Ishikawa (cell line): ENCODE measurements around the gene ENOX1.

ENCODE experiments used
- MAX ChIP-seq: IDR thresholded peaks from 2 replicates; pipeline ENCODE4 v1.6.1; 2012
- NFIC ChIP-seq: IDR thresholded peaks from 2 replicates; pipeline ENCODE4 v1.6.1; 2012
- TAF1 ChIP-seq: IDR thresholded peaks from 2 replicates; pipeline ENCODE4 v1.6.1; 2012; ENCODE audit warnings: low read depth, mild to moderate bottlenecking

GRCh38 chr13:43353631-43354030 lies 433.1 kb downstream of the ENOX1 start:
- no peak for TF ChIP-seq NFIC
- no peak for TF ChIP-seq MAX
- TF ChIP-seq TAF1 = no peak
